ENCODE results near the gene AXDND1. TPM values are rescaled to one million over a fixed set of nuclear protein-coding genes. Genes with fewer than 3 reads are reported as not detected.

The AXDND1 gene, protein sequence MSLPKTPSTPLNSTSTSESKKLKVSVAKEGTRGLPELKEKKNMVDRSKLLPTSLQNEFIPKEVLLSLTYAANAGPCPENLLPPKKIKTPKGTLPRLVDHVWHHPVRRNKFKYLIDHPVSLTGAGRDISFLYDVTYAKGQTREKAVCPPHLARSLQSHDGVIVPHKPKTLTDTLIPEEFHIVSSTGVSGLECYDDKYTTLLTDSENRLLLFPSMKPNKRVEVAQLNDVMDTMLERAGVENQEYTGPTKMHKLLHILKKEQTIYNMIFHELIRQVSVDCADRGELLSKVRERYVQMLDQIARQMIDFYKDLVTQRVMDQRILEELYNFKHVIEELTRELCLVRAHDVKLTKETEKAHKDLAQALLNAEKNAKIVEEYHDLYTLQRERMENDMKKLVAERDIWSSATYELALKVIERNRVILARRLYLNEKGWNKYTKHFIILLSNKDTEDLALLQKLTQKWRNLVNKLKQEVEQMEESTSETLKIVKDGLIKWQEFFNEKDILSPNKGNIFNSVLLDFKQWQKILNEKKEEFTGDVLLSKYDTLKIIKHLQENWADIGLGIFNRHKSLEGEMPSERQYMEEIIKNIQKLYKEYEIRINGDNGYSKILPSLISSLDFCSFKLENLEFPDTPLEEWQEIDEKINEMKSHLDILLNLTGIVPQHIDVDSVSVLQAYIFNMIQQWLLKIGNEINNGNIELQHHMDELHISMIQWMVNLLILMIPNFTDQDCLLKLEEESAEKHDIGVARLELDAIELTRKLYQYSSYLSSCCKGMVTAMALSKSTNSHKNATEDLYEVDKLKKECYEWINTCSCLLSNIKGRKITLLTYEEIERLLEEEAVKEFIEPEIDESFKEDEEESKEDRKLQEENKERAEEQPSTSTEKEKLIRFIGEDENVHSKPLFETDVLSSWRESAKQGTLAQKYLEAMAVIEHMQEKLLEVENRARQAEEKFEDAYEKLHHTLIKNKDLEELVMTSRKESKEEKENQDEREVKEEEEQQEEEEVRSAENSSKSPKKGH
- total RNA-seq (ENCODE audit: insufficient read depth, low replicate concordance): 7.5 TPM

DNA sequence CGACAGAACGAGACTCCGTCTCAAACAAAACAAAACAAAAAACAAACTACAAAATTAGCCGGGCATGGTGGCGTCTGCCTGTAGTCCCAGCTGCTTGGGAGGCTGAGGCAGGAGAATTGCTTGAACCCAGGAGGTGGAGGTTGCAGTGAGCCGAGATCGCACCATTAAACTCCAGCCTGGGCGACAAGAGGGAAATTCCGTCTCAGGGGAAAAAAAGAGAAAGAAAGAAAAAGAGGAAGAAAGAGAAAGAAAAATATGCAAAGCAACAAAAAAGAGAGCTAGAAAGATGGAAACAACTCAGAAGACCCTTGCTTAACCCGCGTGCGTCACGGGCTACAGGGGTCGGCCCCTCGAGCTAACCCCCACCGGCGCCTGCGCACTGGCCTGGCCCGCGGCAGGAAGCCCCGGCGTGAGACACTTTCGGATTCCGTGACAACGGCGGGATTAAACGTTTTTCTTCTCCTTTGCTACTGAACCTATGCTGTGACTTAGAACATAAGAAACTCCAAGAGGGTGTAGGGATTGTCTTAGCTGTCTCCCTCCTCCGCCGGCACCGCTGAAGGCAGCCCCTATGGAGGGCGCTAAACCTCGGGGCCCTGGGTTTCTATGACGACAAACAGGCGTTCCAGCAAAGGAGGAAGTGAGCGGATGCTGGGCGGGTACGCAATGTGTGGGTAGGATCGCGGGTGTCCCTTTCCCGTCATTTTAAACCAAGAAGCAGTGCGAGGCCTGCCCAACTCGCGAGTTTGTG is at the start of gene AXDND1:
Gene AXDND1 (plus strand): TSS at position 630 of the 751 bp plus-strand sequence. CDS start 539 bp downstream, outside the sequence.
- peak; percentile 97 for DNase-seq (ENCODE audit: low spot score)

DNA sequence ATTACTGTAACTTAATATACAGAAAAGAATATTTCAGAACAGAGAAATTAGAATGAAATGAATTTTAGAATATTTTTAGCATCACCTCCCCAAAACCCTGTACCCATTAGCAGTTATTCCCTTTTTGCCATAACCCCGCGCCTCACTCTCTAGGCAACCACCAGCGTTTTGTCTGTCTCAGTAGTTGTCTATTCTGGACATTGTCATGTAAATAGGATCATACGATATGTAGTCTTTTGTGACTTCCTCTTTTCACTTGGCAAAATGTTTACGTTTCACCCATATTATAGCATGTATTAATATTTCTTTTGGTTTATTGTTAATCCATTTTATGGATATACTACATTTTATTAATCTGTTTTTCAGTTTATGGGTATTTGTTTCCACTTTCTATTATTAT is 47.3 kb upstream of the AXDND1 start:
- no peak for DNase-seq (ENCODE audit: low spot score)

DNA sequence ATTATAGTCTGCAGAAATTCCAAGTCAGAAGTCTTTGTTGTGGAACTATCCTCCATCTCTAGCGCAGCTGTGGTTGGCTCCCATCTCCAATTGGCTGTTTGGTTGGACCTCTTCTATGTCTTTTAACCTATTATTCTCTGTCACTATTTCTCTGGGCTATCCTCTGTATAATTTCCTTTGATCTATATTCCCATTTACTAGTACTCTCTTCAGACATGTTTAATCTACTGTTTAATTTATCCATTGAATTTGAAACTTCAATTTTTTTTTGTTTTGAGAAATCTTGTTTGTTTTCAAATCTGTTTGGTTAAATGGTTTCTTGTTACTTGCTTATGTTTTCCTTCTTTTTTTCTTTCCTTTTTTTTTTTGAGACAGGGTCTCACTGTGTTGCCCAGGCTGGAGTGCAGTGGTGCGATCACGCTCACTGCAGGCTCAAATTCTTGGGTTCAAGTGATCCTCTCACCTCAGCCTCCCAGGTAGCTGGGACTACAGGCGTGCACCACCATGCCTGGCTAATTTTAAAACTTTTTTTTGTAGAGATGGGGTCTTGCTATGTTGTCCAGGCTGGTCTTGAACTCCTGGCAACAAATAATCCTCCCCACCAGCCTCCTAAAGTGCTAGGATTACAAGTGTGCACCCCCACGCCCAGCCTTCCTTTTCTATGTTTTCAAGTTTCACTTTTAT is 44.1 kb upstream of the AXDND1 start:
- DNase-seq (ENCODE audit: low spot score): no peak

DNA sequence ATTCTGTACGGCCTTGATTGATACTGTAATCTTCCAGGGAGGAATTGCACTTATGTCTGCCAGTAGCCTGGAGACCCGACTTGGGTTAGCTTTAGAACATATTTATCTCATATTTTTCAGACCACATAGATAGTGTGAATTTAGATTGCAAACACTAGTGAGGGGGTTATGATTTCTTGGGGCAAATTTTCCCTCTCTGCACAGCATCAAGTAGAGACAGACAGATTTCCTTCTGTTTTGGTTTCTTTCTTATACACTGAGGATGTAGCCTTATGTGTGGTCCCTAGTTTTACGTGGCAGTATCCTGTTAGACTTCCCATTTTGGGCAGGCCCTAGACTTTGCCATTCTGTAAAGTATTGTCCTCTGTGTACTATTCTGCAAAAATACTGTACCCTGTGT is 43.2 kb upstream of the AXDND1 start:
- DNase-seq (ENCODE audit: low spot score): peak; percentile 73

DNA sequence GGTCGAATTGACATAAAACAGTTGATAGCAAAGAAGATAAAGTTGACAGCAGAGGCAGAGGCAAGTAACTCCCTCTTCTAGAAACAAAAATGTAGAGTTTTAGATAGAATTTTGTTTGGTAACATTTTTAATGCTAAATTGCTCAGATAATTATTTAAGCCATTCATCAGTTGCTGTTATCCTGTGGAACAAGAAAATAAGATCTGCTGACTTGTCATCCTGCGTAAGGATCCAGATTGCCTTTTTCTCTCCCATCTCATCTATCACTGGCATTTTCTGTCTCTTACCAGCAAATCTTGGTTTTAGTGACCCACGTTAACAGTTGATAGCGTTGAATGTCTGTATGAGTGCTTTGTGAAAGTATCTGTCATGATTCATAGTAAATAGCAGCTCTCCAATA is 42.3 kb upstream of the AXDND1 start:
- peak; percentile 66 for DNase-seq (ENCODE audit: low spot score)

DNA sequence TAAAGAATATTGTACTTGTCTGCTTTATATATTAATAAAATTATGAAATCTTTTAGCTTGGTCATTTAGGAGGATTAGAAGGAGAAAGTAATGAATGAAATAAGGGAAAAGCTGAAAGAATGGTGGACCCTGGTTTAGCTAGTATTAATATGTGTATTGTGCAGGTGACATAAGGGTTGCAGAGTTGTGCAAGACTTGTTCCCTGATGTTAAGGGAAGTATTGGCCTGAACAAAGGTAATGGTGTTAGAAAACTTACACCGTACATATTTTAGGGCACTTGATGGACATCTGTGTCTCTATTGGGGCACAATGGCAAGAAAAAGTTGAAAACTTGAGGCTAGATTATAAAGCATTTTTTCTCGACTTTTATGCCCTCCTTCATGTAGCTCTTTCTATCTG is 39.9 kb upstream of the AXDND1 start:
- no peak for DNase-seq (ENCODE audit: low spot score)

DNA sequence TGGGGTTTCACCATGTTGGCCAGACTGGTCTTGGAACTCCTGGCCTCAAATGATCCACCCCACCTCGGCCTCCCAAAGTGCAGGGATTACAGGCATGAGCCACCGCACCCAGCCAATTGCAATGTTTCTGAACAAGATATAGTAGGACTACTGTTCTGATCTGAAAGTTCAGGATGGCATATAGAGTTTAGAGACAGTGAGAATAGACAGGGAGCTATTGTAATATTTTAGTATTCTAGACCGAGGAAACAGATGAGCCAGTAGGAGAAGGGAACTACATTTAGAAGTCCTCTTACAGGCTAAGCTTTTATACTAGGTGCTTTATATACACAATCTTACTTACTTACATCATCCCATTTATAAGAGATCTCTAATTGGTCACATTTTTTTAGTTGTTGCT is 39.0 kb upstream of the AXDND1 start:
- DNase-seq (ENCODE audit: low spot score): no peak

DNA sequence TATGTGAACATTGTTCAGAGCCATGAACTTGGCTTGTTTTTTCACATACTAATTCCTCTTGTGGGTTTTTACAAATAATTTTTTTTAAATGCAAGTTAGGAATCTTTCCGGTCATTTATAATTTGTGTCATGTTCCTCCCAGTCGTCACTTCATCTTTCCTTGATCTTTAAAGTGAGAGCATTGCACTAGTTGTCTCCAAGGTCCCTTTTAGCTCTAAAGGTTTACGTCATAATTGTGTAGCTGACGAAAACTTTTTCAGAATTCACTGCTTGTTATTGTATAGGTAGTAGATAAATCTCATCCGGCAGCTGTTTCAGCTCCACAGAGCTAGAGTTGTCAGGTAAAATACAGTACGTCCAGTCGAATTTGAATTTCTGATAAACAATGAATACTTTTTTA is 38.6 kb upstream of the AXDND1 start:
- DNase-seq (ENCODE audit: low spot score): no peak

DNA sequence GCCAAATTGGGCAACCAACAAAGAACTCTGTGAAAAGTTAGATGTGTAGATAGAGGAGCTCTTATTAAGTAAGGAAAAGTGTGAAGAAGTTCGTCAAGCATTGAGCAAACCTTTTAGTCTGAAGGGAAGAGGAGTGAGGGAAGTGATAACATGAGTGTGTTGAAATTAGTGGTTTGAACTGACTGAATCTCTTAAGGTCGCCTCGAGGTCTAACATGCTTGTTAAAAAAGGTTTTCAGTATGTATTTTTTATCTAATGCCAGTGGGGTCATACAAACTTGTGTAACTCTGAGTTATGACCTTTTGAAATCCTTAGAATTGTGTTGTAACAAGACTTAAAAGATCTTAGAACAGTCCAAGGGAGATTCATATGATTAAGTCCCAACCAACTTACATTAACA is 38.1 kb upstream of the AXDND1 start:
- no peak for DNase-seq (ENCODE audit: low spot score)

DNA sequence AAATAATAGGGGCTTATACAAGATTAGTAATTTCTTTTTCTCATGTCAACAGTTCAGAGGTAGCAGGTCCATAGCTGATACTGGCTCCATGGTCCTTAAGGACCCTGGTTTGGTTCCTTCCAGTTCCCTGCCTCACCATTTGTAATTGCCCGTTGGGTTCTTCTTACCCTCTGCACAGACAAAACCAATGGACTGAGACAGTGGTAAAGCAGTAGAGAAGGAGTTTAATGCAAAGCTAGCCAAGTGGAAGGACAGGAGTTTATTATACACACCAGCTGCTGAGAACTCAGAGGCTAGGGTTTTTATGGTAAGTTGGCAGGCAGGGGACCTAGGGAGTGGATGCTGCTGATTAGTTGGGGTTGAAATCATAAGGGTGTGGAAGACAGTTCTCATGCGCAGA is 35.9 kb upstream of the AXDND1 start:
- DNase-seq (ENCODE audit: low spot score): no peak

DNA sequence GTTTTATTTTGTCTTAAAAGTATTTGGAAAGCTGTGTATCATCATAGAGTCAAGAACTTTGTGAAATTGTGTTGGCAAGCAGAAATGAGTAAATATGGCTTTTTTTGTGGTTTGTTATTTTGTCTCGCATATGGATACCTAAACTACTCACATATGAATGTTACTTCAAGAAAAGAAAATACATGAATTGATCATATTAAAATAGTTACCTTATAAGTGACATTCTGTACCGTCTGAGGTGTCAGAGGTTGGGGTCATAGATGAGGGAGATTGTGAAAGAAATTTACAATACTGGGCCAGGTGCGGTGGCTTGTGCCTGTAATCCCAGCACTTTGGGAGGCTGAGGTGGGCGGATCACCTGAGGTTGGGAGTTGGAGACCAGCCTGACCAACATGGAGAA is 31.3 kb upstream of the AXDND1 start:
- no peak for DNase-seq (ENCODE audit: low spot score)

DNA sequence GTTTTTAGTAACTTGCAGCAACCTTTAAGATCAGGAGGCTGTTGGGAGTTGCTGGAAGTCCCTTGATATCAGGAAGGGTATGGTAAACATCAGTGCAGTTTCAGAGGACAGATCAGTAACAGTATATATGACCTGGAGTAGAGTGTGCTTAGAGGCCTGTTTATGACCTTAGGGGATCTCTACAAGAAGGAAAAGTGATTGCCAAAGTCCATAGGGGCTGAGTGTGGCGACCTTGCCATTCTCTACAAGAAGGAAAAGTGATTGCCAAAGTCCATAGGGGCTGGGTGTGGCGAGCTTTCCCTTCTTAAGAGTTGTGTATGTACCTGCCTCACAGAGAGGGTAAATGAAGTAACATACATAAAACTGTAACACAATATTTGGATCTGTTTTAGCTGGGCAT is 28.5 kb upstream of the AXDND1 start:
- no peak for DNase-seq (ENCODE audit: low spot score)

DNA sequence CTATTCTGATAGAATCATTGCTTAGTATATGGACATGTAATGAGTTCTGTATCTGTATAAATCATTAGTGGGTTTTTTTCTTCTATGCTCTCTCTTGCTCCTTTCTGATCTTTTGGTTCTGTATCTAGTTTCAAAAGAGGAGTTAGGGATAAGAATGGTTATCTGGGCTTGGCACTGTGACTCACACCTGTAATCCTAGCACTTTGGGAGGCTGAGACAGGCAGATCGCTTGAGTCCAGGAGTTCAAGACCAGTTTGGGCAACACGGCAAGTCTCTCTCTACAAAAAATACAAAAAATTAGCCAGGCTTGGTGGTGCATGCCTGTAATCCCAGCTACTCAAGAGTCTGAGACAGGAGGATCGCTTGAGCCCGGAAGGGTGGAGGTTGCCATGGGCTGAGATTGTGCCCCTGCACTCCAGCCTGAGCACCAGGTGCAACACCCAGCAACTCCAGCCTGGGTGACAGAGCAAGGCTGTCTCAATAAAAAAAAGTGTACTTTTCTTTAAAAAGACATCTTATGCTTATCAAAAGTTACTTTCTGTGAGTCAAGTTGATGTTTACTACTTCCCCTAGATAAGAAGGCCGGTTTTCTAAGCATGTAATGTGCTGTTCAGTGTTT is 27.7 kb upstream of the AXDND1 start:
- no peak for DNase-seq (ENCODE audit: low spot score)

DNA sequence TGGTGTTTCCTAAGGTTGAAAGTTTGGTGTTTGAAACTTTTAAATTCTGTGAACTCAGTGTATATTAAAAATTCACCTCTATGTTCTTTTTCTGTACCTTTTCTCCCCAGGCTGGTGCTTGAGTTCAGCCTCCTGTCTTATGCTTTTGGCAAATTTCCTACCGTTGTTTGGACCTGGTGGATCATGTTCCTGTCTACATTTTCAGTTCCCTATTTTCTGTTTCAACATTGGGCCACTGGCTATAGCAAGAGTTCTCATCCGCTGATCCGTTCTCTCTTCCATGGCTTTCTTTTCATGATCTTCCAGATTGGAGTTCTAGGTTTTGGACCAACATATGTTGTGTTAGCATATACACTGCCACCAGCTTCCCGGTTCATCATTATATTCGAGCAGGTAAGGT is 24.9 kb upstream of the AXDND1 start:
- DNase-seq (ENCODE audit: low spot score): no peak

DNA sequence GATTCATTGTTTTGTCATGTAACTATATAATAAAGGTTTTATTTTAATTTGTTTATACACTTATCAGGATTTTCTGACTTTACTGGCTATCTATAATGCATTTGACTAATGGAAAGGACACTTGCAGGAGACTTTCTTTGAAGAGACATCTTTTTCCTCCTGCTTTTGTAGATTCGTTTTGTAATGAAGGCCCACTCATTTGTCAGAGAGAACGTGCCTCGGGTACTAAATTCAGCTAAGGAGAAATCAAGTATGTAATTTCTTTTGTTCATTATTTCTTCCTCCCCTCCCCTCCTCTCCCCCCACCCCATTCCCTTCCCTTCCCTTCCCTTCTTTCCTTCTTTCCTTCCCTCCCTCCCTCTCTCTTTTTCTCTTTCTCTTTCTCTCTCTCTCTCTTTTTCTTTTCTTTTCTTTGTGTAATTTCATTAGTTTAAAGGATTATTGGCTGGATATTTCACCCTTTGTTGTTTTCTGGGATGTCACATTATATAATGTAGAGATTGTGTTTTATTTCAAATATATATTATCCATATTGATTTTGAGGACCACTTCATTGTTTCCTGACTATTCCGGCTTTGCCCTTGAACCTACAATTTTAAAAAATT is 23.7 kb upstream of the AXDND1 start:
- no peak for DNase-seq (ENCODE audit: low spot score)

DNA sequence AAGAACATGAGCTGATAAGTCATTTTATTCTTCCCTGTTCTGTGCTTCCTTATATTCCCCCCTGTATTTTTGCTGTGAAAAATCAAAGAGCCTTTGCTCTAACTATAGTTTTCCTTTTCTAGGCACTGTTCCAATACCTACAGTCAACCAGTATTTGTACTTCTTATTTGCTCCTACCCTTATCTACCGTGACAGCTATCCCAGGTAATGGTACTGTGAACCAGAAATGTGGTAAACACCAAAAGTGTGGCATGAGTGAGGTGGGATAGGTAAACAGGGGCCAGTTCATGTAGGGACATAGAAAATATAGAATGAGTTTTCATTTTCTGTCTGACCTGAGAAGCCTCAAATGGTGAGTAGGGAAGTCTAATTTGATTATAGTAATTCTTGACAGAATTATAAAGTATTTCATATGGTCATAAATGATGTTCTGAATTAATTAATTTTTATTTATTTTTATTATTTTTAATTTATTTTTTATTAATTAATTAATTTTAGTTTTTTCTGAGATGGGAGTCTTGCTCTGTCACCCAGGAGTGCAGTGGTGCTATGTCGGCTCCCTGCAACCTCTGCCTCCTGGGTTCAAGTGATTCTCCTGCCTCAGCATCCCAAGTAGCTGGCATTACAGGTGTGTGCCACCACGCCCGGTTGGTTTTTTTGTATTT is 22.9 kb upstream of the AXDND1 start:
- no peak for DNase-seq (ENCODE audit: low spot score)

DNA sequence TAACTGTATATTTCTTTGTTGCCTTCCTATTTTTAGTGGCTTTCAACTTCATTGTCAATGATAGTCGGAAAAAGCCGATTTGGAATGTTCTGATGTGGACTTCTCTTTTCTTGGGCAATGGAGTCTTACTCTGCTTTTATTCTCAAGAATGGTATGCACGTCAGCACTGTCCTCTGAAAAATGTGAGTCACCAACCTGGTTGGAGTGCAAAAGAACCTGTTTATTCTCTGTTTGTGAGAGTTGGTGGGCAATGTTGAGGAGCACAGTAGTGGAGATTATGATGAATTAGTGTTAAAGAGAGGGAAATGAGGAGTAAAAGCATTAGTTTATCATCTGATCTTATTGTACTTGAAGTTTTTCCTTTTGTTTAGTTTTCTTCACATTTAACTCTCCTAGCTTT is 14.5 kb upstream of the AXDND1 start:
- DNase-seq (ENCODE audit: low spot score): no peak

DNA sequence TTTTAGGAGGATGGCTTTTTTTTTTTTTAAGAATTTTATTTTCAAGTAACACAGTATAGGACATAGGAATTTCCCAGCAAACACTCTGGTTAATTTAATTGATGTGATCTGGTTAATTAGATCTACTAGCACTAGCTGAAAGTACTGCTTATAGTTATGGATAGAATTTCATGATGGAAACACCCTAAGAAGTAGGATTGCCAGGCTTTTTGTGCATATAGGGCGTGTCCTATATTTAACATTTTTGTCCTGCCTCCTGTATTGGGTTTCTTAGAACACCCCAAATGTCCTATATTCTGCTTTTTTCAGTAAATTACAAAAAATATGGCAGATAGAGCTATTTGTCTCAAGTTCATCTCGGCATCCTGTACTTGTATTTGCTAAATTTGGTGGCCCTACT is 13.5 kb upstream of the AXDND1 start:
- DNase-seq (ENCODE audit: low spot score): no peak

DNA sequence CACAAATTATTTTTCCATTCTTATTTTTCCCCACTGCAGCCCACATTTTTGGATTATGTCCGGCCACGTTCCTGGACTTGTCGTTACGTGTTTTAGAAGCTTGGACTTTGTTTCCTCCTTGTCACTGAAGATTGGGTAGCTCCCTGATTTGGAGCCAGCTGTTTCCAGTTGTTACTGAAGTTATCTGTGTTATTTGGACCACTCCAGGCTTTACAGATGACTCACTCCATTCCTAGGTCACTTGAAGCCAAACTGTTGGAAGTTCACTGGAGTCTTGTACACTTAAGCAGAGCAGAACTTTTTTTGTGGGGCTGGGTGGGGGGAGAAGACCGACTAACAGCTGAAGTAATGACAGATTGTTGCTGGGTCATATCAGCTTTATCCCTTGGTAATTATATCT is 12.2 kb upstream of the AXDND1 start:
- DNase-seq (ENCODE audit: low spot score): peak; percentile 92

DNA sequence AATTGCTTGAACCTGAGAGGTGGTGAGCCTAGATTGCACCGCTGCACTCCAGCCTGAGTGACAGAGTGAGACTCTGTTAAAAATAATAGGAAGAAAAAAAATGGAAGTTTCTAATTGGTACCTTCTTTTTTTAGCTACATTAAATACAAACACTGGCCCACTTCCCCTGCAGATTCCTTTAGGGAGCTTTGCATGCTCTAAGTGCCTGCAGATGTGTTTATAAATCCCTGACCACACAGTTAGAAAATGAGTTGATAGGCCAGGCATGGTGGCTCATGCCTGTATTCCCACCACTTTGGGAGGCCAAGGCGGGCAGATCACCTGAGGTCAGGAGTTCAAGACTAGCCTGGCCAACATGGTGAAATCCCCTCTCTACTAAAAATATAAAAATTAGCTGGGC is 4.1 kb upstream of the AXDND1 start:
- DNase-seq (ENCODE audit: low spot score): peak; percentile 9

All from umbilical cord (tissue), 2 donors.